Measurements from ENCODE around the gene NPBWR2.

DNA sequence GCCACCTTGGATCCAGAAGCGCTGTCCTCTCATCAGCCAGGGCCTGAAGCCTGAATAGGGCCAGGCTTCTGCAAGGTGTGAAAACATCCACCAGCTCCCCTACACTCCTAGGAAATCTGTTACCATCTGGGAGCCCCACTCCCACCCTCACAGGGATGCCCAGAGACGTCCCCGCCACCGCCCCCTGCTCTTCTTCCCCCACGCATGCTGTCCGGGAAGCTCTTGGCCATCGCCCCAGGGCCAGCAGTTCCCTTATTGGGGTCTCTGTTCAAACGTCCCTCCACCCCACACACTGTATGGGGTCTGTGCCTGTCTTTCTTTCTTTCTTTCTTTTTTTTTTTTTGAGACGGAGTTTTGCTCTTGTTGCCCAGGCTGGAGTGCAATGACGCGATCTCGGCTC lies 31.8 kb downstream of the NPBWR2 start:
- TF ChIP-seq, protein P1, sequence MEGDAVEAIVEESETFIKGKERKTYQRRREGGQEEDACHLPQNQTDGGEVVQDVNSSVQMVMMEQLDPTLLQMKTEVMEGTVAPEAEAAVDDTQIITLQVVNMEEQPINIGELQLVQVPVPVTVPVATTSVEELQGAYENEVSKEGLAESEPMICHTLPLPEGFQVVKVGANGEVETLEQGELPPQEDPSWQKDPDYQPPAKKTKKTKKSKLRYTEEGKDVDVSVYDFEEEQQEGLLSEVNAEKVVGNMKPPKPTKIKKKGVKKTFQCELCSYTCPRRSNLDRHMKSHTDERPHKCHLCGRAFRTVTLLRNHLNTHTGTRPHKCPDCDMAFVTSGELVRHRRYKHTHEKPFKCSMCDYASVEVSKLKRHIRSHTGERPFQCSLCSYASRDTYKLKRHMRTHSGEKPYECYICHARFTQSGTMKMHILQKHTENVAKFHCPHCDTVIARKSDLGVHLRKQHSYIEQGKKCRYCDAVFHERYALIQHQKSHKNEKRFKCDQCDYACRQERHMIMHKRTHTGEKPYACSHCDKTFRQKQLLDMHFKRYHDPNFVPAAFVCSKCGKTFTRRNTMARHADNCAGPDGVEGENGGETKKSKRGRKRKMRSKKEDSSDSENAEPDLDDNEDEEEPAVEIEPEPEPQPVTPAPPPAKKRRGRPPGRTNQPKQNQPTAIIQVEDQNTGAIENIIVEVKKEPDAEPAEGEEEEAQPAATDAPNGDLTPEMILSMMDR (IDR thresholded peaks at IDR 0.05; ENCODE audit: low read depth, low read length, missing input control) = no peak
- no peak for TF ChIP-seq TAF1 (conservative IDR thresholded peaks at IDR 0.05)
- TF ChIP-seq SP1 (IDR thresholded peaks at IDR 0.05) = no peak
- TF ChIP-seq, protein P2, sequence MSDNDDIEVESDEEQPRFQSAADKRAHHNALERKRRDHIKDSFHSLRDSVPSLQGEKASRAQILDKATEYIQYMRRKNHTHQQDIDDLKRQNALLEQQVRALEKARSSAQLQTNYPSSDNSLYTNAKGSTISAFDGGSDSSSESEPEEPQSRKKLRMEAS (IDR thresholded peaks at IDR 0.05) = no peak
- TF ChIP-seq JUND (IDR thresholded peaks at IDR 0.05) = no peak
- no peak for TF ChIP-seq RAD21 (IDR thresholded peaks at IDR 0.05)
- TF ChIP-seq, protein P3, sequence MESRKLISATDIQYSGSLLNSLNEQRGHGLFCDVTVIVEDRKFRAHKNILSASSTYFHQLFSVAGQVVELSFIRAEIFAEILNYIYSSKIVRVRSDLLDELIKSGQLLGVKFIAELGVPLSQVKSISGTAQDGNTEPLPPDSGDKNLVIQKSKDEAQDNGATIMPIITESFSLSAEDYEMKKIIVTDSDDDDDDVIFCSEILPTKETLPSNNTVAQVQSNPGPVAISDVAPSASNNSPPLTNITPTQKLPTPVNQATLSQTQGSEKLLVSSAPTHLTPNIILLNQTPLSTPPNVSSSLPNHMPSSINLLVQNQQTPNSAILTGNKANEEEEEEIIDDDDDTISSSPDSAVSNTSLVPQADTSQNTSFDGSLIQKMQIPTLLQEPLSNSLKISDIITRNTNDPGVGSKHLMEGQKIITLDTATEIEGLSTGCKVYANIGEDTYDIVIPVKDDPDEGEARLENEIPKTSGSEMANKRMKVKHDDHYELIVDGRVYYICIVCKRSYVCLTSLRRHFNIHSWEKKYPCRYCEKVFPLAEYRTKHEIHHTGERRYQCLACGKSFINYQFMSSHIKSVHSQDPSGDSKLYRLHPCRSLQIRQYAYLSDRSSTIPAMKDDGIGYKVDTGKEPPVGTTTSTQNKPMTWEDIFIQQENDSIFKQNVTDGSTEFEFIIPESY (IDR thresholded peaks at IDR 0.05) = no peak
- no peak for TF ChIP-seq YY1 (IDR thresholded peaks at IDR 0.05)
- TF ChIP-seq EGR1 (IDR thresholded peaks at IDR 0.05; ENCODE audit: low read depth in 2 of 2) = no peak

Measured in liver (tissue), 3 donors.